ENCODE data around the gene AMZ2. TPM values are rescaled to one million over a fixed set of nuclear protein-coding genes. Genes with fewer than 3 reads are reported as not detected.
"Not testable (repeated sequence)": the region's sequence is repeated elsewhere in the genome, so short reads cannot be mapped to it uniquely, and the experiment has no call there.

AMZ2 gene
- total RNA-seq, 1 donor from 2014 or later = 58.3 TPM

DNA sequence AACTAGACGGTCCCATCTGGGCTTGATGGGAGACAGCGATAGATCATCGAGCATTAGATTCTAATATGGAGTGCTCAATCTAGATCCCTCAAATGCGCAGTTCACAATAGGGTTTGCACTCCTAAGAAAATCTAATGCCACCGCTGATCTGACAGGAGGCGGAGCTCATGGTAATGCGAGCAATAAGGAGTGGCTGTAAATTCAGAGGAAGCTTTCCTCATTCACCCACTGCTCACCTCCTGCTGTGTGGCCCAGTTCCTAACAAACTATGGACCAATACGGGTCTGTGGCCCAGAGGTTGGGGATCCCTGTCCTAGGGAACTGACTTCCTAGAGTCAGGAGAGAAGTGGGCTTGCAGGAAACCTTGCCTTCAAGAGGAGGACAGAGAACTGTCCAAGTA, 25.2 kb upstream of the AMZ2 start:
- H3K9me3 Mint-ChIP-seq (ENCODE audit: low read depth) = no peaks in the 10 kb centered on the region
- no peak overlapping the region for H3K27ac Mint-ChIP-seq
- H3K36me3 Mint-ChIP-seq (ENCODE audit: insufficient read depth) = peaks cover 9% of the 10 kb centered on the region
- DNase-seq (ENCODE audit: low spot score, unreplicated experiment) = no peak
- no peaks in the 10 kb centered on the region for H3K4me1 Mint-ChIP-seq (ENCODE audit: low read depth)
- TF ChIP-seq, protein P1, sequence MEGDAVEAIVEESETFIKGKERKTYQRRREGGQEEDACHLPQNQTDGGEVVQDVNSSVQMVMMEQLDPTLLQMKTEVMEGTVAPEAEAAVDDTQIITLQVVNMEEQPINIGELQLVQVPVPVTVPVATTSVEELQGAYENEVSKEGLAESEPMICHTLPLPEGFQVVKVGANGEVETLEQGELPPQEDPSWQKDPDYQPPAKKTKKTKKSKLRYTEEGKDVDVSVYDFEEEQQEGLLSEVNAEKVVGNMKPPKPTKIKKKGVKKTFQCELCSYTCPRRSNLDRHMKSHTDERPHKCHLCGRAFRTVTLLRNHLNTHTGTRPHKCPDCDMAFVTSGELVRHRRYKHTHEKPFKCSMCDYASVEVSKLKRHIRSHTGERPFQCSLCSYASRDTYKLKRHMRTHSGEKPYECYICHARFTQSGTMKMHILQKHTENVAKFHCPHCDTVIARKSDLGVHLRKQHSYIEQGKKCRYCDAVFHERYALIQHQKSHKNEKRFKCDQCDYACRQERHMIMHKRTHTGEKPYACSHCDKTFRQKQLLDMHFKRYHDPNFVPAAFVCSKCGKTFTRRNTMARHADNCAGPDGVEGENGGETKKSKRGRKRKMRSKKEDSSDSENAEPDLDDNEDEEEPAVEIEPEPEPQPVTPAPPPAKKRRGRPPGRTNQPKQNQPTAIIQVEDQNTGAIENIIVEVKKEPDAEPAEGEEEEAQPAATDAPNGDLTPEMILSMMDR (IDR thresholded peaks at IDR 0.05; ENCODE audit: unreplicated experiment) = no peak
- no peak overlapping the region for H3K4me3 Mint-ChIP-seq (ENCODE audit: low read depth)
- H3K27me3 Mint-ChIP-seq = no peaks in the 10 kb centered on the region

DNA sequence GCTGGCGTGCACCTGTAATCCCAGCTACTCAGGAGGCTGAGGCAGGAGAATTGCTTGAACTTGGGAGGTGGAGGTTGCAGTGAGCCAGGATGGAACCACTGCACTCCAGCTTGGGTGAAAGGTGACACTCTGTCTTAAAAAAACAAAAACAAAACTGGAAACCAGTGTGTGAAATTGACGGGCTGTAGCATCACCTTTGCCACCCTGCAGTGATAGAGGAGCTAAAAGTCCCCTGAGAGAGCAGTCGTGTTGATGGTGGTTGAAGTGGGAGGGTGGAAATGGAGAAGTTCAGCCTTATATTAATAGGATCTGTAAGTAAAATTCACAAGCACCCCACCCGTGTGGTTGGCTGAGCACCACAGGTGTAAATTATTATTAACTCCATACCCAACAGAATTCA, 22.8 kb upstream of the AMZ2 start:
- DNase-seq (ENCODE audit: low spot score, unreplicated experiment); H3K9me3 Mint-ChIP-seq (ENCODE audit: low read depth); H3K27me3 Mint-ChIP-seq; H3K4me3 Mint-ChIP-seq (ENCODE audit: low read depth); H3K27ac Mint-ChIP-seq; H3K4me1 Mint-ChIP-seq (ENCODE audit: low read depth): not testable (repeated sequence)
- H3K36me3 Mint-ChIP-seq (ENCODE audit: insufficient read depth) = peaks cover 11% of the 10 kb centered on the region

DNA sequence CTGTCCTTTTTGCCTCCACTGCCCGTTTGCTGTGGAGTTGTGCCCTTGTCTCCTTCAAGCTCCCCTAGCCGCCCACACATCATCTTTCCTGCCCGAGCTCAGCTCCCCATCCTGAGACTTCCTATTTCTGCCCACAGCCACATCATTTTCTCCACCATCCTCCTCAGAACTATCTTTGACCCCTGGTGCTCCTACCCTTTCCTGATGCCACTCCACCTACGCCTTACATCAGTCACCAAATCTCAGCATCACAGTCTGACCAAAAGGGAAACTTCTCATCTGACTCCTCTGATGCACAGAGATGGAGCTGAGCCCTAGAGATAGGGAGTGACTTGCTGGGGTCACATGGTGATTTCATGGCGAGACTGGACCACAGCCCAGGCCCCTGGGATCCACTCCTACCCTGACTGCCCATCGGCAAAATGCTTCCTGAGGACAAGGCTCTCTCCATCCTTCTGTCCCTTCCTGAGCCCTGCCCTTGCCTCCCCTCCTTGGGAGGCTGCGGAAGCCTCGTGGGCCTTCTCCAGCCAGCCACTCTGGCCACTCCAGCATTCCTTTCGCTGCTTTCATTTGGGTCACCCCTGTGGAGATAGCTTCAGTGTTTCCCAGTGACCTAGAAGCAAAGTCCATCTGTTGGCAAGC, 19.7 kb upstream of the AMZ2 start:
- not testable (repeated sequence) for H3K36me3 Mint-ChIP-seq (ENCODE audit: insufficient read depth); H3K4me3 Mint-ChIP-seq (ENCODE audit: low read depth); H3K27me3 Mint-ChIP-seq; H3K27ac Mint-ChIP-seq; H3K4me1 Mint-ChIP-seq (ENCODE audit: low read depth); DNase-seq (ENCODE audit: low spot score, unreplicated experiment); H3K9me3 Mint-ChIP-seq (ENCODE audit: low read depth)

DNA sequence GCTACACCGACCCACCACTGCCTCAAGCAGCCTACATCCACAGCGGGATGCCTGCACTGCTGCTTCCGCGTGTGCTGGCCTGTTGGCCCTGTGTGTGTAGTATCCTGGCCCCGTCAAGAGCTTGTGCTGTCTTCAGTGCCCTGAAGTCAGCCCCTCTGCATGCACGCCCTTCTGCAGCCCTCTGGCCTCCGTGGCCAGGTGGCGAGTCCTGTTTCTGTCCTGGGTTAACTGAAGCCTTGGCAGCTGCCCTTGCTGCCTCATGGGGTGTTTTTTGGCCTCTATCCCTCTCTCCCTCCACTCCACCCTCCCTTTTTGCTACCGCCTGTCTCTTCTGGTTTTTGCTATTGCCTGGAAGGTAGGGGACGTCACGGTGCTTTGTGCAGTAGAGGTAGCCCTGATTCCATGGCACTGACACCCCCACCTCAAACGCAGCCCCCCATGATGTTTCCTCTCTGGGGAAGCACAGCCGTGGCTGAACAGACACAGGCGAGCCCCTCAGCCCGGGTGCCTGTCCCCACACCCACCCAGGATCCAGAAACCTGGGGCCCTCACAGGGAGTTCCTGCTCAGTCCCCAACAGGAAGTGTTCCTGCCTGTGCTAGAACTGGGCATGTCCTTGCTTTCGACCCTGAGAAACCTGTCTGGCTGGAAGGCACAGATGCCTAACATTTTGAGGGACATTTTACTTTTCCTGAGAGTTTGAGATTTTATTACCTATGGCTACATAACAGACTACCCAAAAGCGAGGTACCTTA, 18.8 kb upstream of the AMZ2 start:
- TF ChIP-seq, protein P1 (IDR thresholded peaks at IDR 0.05; ENCODE audit: unreplicated experiment) = no peak
- Mint-ChIP-seq H3K4me1 (ENCODE audit: low read depth) (no peaks in the 10 kb centered on the region), H3K4me3 (ENCODE audit: low read depth) (no peak overlapping the region)

DNA sequence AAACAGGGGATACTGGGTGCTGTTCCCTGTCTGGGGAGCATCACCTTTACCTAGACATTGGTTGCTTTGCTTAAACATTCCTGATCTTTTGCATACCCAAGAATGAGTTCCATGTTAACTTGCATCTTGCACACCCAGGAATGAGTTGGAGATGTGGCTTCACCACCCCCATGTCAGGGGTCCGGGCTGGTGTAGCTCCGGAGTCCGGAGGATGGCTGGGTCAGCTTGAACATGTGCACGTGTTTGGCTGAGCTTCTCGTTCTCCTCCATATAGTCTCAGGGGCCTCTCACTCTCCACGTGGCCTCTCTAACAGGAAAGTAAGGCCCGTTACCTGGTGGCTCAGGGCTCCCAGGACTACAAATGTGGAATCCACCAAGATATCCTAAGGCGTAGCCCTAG, 18.2 kb upstream of the AMZ2 start:
- DNase-seq (ENCODE audit: low spot score, unreplicated experiment) = no peak
- TF ChIP-seq, protein P1 (IDR thresholded peaks at IDR 0.05; ENCODE audit: unreplicated experiment) = no peak
- H3K4me1 Mint-ChIP-seq (ENCODE audit: low read depth) = no peaks in the 10 kb centered on the region
- peaks cover 6% of the 10 kb centered on the region for H3K36me3 Mint-ChIP-seq (ENCODE audit: insufficient read depth)
- H3K4me3 Mint-ChIP-seq (ENCODE audit: low read depth) = no peak overlapping the region
- H3K9me3 Mint-ChIP-seq (ENCODE audit: low read depth) = no peaks in the 10 kb centered on the region
- H3K27ac Mint-ChIP-seq = no peak overlapping the region
- no peaks in the 10 kb centered on the region for H3K27me3 Mint-ChIP-seq

More for the DNA sequence above, 18.8 kb upstream of the AMZ2 start:
- Mint-ChIP-seq H3K9me3 (ENCODE audit: low read depth) (no peaks in the 10 kb centered on the region), H3K27me3 (no peaks in the 10 kb centered on the region), H3K36me3 (ENCODE audit: insufficient read depth) (peaks cover 6% of the 10 kb centered on the region), H3K27ac (no peak overlapping the region)
- DNase-seq (ENCODE audit: low spot score, unreplicated experiment) = no peak

DNA sequence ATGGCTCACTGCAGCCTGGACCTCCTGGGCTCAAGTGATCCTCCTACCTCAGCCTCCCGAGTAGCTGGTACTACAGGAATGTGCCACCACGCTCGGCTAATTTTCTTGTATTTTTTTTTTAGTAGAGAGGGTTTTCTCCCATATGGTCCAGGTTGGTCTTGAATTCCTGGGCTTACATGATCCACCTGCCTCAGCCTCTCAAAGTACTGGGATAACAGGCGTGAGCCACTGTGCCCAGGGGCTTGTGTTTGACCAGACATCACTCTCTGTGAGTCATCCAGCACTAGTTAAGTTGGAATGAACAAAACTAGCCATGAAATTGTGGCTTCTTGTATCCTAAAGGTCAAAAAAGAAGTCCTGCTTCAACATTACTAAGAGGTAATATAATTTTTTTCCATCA, 16.7 kb upstream of the AMZ2 start:
- not testable (repeated sequence) for H3K4me3 Mint-ChIP-seq (ENCODE audit: low read depth); H3K9me3 Mint-ChIP-seq (ENCODE audit: low read depth); H3K27ac Mint-ChIP-seq; H3K4me1 Mint-ChIP-seq (ENCODE audit: low read depth); H3K36me3 Mint-ChIP-seq (ENCODE audit: insufficient read depth); H3K27me3 Mint-ChIP-seq; DNase-seq (ENCODE audit: low spot score, unreplicated experiment)

DNA sequence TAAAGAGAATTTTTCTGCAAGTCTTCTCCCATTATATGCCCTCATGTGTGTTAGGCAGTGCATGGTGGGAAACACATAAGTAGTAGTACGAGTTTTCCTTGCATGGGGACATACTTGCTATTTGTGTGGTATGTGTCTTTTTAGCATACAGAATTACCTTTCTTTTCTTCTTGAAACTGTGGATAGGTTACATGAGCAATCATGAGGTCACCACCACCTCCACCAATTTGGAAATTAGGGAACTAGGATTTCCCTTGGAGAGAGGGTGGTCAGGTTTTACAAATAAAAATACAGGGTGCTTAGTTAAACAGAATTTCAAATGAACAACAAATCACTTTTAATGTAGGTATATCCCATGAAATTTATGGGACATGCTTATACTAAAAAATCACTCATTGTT, 16.3 kb upstream of the AMZ2 start:
- Mint-ChIP-seq H3K9me3 (ENCODE audit: low read depth) (no peaks in the 10 kb centered on the region), H3K4me1 (ENCODE audit: low read depth) (no peaks in the 10 kb centered on the region), H3K27ac (no peak overlapping the region), H3K27me3 (no peaks in the 10 kb centered on the region), H3K4me3 (ENCODE audit: low read depth) (no peak overlapping the region), H3K36me3 (ENCODE audit: insufficient read depth) (peaks cover 6% of the 10 kb centered on the region)
- no peak for DNase-seq (ENCODE audit: low spot score, unreplicated experiment)
- TF ChIP-seq, protein P1 (IDR thresholded peaks at IDR 0.05; ENCODE audit: unreplicated experiment) = no peak

DNA sequence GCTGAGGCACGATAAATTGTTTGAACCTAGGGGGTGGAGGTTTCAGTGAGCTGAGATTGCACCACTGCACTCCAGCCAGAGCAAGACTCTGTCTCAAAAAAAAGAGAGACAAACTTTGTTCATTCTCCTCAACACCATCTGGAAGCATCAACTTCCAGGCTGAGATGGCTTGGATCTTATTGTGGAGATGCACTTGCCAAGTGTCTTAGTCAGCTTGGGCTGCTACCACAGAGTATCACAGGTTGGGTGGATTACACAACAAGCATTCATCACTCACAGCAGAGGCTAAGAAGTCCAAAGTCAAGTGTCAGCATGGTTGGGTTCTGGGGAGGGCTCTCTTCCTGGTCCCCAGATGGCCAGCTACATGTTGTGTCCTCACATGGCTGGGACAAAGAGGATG, 15.1 kb upstream of the AMZ2 start:
- DNase-seq (ENCODE audit: low spot score, unreplicated experiment); H3K4me1 Mint-ChIP-seq (ENCODE audit: low read depth); H3K27me3 Mint-ChIP-seq; H3K4me3 Mint-ChIP-seq (ENCODE audit: low read depth); H3K36me3 Mint-ChIP-seq (ENCODE audit: insufficient read depth); H3K9me3 Mint-ChIP-seq (ENCODE audit: low read depth); H3K27ac Mint-ChIP-seq: not testable (repeated sequence)

DNA sequence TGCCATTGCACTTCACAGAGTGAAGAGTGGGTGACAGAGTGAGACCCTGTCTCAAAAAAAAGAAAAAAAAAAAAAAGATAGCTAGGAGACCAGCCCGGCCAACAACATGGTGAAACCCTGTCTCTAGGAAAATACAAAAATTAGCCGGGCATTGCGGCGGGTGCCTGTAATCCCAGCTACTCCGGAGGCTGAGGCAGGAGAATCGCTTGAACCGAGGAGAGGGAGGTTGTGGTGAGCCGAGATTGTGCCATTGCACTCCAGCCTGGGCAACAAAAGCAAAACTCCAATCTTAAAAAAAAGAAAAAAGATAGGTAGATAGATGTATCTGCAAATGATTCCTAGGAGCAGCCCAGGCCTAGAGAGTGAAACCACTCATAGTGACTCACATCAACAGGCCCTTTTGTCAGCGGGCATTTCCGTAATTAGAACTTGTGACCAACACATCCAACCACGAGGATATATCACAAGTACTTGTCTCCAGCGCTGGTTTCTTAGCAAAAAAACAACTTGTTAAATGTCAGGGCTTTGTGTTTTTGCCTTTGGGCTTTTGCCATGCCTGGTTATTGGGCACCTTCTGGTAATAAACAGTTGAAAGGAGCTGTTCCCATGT, 13.0 kb upstream of the AMZ2 start:
- H3K27me3 Mint-ChIP-seq; H3K36me3 Mint-ChIP-seq (ENCODE audit: insufficient read depth); H3K9me3 Mint-ChIP-seq (ENCODE audit: low read depth); H3K27ac Mint-ChIP-seq; H3K4me1 Mint-ChIP-seq (ENCODE audit: low read depth); H3K4me3 Mint-ChIP-seq (ENCODE audit: low read depth); DNase-seq (ENCODE audit: low spot score, unreplicated experiment): not testable (repeated sequence)

Measured in progenitor cell of endocrine pancreas (in vitro differentiated cells).